Endothelial cell of hepatic sinusoid (primary cell): ENCODE data around the gene LRRTM1.

ENCODE experiments used
- in situ Hi-C: cut with HindIII; loops from 2 replicates; pipeline ENCODE4 v1.10.0; 2017; ENCODE audit warnings: low sequenced_read_pairs

Gene LRRTM1, protein sequence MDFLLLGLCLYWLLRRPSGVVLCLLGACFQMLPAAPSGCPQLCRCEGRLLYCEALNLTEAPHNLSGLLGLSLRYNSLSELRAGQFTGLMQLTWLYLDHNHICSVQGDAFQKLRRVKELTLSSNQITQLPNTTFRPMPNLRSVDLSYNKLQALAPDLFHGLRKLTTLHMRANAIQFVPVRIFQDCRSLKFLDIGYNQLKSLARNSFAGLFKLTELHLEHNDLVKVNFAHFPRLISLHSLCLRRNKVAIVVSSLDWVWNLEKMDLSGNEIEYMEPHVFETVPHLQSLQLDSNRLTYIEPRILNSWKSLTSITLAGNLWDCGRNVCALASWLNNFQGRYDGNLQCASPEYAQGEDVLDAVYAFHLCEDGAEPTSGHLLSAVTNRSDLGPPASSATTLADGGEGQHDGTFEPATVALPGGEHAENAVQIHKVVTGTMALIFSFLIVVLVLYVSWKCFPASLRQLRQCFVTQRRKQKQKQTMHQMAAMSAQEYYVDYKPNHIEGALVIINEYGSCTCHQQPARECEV

GRCh38 chr2:80303909-80304837 is at the start of gene LRRTM1:
Gene LRRTM1 (minus strand): TSS chr2:80304752. CDS start chr2:80303819, 933 bp downstream.
- in situ Hi-C loops, result no loop called here

- in situ Hi-C loops, result no loop called here
These were observed 46.7 kb upstream of the LRRTM1 start for GRCh38 chr2:80351231-80351630.

DNA sequence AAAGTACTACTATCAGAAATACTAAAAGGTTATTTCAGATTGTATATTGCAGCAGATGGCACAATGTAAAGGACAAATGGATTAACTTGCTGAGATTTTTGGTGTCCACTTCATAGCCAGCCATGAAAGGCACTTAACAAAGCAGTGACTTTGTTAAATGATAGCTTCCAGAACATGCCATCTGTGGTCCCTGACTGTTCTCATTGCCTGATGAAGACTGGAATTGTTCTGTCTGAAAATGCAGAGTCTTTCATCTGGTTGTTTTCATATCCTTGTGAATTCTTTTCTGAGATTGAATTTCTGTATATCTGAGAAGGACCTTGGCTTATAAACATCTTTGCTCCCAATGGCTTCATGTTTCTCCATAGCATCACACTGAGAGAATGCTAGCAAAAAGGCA is 44.4 kb upstream of the LRRTM1 start:
- in situ Hi-C loops, result no loop called here

- in situ Hi-C loops, result no loop called here
These were observed 43.5 kb upstream of the LRRTM1 start for GRCh38 chr2:80348078-80348477.

- in situ Hi-C loops, result no loop called here
These were observed 35.5 kb upstream of the LRRTM1 start for GRCh38 chr2:80340022-80340421.

GRCh38 chr2:80338794-80339193 is 34.2 kb upstream of the LRRTM1 start:
- in situ Hi-C loops, result no loop called here

GRCh38 chr2:80335411-80335810 is 30.9 kb upstream of the LRRTM1 start:
- in situ Hi-C loops, result no loop called here

- in situ Hi-C loops, result no loop called here
These were observed 29.3 kb upstream of the LRRTM1 start for GRCh38 chr2:80333886-80334285.

DNA sequence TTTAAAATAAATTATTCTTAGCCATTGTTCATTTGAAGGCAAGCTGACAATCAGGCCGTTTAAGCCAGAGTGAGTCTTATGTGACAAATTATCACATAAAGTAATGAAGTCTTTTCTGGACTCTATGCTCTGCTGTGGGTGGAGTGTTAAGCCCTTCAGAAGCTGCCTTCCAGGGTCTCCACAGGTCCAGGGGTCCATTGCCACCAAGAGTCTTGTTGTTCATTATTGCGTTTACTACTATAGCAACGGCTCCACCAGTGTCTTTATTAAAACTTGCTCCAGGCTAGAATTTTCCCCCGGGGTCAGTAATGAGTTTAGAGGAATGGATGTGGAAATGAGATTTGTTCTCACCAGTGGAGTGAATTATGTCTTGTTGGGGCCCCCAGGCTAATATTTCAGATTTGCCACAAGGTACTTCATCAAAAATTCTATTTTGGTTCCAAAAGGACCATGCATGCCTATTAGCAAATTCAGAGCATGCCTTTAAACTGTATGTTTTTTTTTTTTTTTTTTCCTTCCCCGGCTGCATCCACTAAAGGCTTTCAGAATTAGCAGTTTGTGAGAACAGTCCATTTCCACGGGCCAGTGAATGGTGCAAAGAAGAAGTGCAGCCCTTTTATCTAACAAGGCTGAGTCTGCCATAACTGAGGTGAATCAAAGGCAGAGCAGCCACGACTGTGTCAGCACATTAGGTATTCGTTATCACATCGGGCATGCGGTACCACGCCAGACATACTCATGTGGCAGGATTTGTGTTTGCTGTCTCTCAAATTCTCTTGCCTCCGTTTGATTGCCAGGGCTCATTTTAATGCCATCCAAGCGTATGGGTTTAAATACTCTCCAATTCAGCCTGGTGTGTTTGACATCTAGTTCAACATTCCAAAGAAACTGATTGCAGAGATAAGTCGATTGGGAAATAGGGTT is 26.2 kb upstream of the LRRTM1 start:
- in situ Hi-C loops, result no loop called here

GRCh38 chr2:80329491-80329890 is 24.9 kb upstream of the LRRTM1 start:
- in situ Hi-C loops, result no loop called here

DNA sequence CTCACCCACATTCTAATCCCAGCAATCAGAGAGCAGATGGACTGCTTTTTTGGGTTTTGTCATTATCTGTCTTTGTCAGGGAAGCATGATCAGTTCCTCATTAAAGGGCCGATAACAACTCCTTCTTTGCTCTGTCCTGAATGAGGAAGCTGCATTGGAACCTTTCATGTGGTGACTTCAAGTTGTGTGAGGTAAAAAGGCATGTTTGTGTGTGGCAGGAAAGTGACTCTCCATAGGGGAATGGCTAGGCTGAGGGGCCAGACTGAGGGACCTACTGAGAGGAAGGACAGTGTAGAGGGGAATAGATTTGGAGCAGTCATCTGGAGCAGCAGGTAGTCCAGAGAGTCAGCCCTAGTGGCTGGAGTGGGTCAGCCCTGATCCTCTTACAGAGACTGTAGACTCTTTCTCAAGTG is 23.6 kb upstream of the LRRTM1 start:
- in situ Hi-C loops, result no loop called here

GRCh38 chr2:80326861-80327260 is 22.3 kb upstream of the LRRTM1 start:
- in situ Hi-C loops, result no loop called here

DNA sequence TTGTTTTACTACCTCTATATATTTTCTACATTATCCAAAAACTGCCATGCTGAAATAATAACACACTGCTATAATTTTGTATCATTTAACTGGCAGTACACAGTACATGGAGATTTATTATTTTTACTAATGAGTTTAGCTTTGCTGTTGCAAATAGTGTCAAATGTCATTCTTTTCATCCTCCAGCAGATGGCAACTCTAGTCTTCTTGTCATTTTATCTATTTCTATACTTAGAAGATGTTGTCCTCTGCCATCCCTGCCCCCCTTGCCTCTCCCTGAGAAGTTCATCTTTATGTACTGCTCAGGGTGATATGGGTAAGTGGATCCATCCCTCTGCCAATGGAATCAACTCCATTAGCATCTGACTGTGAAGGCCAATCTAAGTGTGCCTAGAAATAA is 21.7 kb upstream of the LRRTM1 start:
- in situ Hi-C loops, result no loop called here

DNA sequence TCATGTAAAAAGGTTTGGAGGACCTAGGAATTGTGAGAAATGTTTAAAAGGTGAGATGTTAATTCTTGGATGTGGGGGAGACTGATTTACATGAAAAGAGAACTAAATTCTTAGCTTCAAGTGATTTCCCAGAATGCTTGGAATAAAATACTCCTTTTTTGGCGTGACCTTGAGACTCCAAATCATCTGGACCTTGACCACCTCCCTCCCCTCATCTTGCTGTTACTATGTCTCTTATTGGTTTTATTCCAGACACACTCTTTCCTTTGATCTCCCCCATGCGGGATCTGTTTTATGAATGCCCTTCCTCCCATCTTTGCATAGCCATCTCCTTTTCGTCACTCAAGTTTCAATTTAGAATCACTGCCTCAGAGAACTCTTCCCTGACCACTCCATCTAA is 20.0 kb upstream of the LRRTM1 start:
- in situ Hi-C loops, result no loop called here

DNA sequence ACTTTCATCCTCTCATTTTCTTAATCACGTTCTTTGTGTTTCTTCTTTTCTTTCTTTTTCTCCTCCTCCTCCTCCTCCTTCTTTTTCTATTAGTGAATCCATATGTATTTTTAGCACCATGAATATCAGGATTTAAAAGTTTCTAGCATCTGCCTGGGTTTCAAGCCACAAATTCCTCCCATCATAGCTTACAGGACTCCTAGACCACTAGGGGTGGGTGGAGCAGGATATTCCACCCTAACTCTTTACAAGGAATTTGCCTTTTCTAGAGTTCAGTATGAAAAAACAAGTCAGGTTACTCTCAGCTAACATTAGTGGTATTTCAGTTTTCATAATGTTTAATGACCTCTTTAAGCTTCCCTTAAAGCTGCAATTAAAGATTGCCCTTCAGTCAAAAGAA is 19.1 kb upstream of the LRRTM1 start:
- in situ Hi-C loops, result no loop called here

- in situ Hi-C loops, result no loop called here
These were observed 18.4 kb upstream of the LRRTM1 start for GRCh38 chr2:80322958-80323357.

DNA sequence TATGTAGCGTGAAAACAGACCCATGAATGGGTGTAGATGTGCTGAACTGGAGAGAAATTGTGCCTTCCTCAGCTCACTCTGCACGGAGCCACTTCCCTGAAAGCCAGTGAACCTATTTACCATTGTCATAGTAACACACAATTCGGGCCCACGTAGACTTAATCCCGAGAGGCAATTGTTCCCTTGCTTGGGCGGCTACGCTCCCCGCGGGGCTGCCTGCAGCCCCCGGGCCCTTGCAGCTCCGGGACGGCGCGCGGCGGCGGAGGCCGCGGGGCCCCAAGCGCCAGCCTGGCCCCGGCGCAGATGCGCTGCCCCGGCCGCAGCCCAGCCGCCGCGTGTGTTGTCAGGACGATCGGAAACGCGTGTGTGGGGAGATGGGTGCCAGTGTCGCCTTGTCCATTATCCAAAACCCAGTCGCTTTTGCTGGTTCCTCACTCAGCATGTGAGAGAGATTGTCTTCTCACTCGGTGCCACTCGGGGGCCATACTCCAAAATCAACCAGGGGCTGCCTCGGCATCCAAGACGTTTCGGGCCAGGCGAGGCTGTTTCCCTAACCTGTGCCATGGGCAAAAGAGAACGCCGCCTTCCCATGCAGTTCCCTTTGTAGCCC is 17.9 kb upstream of the LRRTM1 start:
- in situ Hi-C loops, result no loop called here

DNA sequence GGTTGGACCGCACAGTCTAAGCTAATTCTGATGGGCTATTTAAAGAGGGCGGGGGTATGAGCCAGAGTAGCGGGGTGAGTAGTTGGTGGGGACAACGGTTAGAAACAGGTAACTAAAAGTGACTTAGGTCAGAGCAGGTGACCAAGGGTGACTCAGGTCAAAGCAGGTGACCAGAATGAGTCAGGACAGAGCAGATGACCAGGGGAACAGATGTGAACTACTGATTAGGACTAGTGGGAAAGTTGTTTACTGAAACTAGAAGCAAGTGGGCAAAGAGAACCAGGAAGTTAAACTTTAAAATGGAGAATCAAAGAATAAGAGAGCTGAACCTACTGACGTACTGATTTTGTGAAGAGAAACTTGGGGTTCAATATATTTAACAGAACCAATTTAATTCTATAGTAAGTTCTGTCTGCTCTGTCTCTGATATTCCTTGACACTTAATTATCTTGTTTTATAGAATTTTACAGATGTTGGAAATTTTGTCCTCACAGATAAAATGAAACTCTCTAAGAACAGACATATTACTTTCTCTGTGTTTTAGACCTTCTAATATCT is 7.8 kb upstream of the LRRTM1 start:
- in situ Hi-C loops, result no loop called here

- in situ Hi-C loops, result no loop called here
These were observed 6.8 kb upstream of the LRRTM1 start for GRCh38 chr2:80311304-80311703.
